AG20443 (cell line): ENCODE results near the gene CLEC19A.

Experiments used
- DNase-seq: peaks from one replicate; pipeline ENCODE4 v3.0.0; 2012; ENCODE audit warnings: low spot score, mixed read lengths

Gene CLEC19A

GRCh38 chr16:19285431-19285830 lies at the start of gene CLEC19A:
TSS of gene CLEC19A (plus strand) at chr16:19285731. CDS start at chr16:19285852, 121 bp downstream.
- DNase-seq = no peak

GRCh38 chr16:19235886-19236285 lies 49.6 kb upstream of the CLEC19A start:
- no peak for DNase-seq

GRCh38 chr16:19236561-19237209 lies 48.8 kb upstream of the CLEC19A start:
- no peak for DNase-seq

- no peak for DNase-seq
These were observed 47.1 kb upstream of the CLEC19A start for GRCh38 chr16:19238406-19238805.

GRCh38 chr16:19239511-19240155 lies 45.9 kb upstream of the CLEC19A start:
- no peak for DNase-seq

GRCh38 chr16:19240494-19240893 lies 45.0 kb upstream of the CLEC19A start:
- DNase-seq = no peak

- no peak for DNase-seq
These were observed 44.0 kb upstream of the CLEC19A start for GRCh38 chr16:19241512-19241911.

DNA sequence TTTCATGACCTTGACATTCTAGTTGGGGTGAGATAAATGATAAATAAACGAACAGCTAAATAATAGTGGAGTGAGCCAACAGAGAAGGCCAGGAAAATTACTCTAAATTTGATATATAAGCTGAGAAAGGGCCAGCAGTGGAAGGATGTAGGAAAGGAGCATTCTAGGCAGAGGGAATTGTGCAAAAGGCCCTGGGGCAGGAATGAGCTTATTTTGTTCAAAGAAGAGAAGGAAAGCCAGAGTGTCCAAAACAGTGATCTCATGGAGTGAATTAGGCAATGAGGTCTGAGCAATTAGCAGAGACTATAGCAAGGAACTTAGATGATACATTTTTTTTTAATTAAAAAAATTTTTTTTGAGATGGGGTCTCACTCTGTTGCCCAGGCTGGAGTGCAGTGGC lies 43.3 kb upstream of the CLEC19A start:
- DNase-seq = no peak

GRCh38 chr16:19242987-19243575 lies 42.5 kb upstream of the CLEC19A start:
- no peak for DNase-seq

GRCh38 chr16:19245326-19245925 lies 40.1 kb upstream of the CLEC19A start:
- DNase-seq = no peak

DNA sequence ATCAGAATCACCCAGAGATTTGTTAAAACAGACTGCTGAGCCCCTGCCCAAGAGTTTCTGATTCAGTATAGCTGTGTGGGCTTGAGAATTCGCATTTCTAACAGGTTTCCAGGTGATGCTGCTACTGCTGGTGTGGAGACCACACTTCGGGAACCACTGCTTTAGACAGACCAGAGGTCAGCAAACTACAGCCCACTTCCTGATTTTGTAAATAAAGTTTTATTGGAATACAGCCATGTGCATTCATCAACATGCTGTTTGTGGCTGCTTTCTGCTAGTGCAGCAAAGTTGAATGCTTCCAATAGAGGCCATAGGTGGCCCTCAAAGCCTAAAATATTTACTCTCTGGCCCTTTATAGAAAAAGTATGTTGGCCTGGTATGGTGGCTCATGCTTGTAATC lies 32.6 kb upstream of the CLEC19A start:
- DNase-seq = no peak

DNA sequence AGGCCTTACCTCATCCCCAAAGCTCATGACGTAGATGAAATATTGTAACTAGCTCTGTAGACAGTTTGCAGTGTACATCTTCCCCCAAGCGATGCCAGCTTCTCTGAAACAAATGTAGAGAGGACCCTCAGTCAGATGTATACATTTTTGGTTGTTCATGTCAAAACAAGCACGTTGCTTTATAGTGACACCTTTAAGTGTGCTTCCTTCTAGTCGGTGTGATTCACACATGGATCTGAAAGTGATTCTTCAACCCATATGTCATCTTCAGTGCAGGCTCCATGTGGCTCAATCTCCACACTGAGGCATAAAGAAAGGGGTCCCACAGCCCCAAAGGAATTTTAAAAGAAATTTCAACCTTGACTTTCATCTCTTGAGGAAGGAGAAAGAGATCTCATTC lies 30.9 kb upstream of the CLEC19A start:
- DNase-seq = no peak

- DNase-seq = no peak
These were observed 21.3 kb upstream of the CLEC19A start for GRCh38 chr16:19264123-19264673.

GRCh38 chr16:19265380-19265930 lies 20.1 kb upstream of the CLEC19A start:
- DNase-seq = no peak

DNA sequence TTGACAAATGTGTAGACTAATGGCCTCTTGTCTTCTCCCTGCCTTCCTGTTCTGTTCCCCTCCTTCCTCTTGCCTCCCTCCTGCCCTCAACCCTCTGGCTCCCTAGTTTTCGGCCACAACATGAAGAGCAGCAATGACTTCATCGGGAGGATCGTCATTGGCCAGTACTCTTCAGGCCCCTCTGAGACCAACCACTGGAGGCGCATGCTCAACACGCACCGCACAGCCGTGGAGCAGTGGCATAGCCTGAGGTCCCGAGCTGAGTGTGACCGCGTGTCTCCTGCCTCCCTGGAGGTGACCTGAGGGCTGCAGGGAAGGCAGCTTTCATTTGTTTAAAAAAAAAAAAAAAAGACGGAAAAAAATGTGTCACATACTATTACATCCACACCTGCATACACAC lies 18.8 kb upstream of the CLEC19A start:
- no peak for DNase-seq

DNA sequence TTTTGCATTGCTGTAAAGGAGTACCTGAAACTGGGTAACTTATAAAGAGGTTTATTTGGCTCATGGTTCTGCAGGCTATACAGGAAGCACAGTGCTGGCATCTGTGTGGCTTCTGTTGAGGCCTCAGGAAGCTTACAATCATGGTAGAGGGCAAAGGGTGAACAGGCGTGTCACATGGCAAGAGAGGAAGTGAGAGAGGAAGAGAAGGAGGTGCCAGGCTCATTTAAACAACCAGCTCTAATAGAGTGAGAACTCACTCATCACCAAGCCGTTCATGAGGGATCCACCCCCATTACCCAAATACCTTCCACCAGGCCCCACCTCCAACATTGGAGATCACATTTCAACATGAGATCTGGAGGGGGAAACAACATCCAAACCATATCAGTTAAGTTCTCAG lies 16.4 kb upstream of the CLEC19A start:
- DNase-seq = no peak

GRCh38 chr16:19274165-19274797 lies 11.2 kb upstream of the CLEC19A start:
- DNase-seq = no peak

DNA sequence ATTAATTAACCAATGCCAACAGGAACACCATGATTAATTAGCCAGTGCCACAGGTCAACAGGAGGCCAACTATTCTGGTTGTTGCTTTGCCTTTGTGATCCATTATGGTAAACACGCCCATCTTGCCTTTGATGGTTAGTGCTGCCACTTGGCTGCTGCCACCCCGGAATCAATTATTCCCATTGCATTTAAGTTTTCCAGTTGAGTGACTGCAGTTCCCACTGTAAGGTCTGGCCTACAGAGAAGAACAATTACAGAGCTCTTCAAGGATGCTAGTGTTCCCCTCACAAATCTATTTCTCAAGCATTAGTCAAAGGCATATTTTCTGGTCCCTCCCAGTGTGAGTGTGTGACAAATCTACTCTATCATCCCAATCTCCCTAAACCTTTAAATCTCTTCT lies 7.1 kb upstream of the CLEC19A start:
- DNase-seq = no peak

DNA sequence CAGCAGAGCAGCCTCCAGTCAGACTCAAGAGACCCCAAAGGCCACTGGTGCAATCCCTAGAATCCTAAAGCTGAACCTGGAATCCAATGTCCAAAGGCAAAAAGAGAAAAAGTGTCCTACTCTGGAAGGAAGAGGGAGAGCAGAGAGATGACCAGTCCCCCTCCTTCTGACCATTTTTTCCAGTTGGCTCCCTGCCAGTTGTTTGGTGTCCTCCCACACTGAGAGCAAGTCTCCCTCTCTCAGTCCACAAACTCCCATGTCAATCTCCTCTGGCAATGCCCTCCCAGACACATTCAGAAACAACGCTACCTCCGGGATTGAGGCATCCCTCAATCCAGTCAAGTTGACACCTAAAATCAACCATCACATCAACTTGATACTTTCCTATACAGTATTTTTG lies 4.3 kb upstream of the CLEC19A start:
- DNase-seq = no peak

GRCh38 chr16:19282101-19282500 lies 3.4 kb upstream of the CLEC19A start:
- DNase-seq = no peak

DNA sequence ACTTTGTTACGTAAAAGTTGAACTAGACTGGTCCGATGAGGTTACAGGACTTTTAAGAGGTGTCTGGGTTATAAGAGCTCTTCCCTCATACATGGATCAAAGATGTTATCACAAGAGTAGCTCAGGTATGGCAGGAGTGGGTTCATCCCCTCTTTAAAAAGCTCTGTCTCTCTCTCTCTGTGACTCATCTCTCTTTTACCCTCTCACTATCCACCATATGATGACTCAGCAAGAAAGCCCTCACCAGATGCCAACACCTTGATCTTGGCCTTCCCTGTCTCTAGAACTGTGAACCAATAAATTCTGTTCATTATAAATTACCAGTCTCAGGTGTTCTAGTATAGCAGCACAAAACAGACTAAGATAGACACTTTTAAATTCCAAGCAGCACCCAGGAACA lies 1.9 kb upstream of the CLEC19A start:
- DNase-seq = no peak

DNA sequence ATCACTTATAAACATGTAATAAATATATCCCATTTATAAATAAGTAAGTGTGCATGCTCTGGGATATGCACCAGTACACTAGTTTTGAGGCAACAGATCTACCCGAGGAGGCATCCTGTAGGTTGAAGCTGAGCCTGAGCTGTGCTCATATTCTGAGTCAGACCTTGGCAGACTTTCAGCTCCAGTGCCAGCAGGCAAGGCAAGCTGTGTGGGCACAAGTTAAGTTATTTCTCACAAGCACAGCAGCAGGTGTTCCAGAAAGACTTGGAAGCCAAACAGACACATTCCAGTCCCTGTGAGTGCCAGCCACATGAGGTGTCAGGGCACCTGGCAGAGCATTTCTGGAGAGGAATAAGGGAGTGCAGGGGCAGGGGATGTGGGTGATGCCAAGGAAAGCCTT lies 1.3 kb upstream of the CLEC19A start:
- DNase-seq = no peak
